Cardiac muscle cell (in vitro differentiated cells and primary cell): ENCODE data around the gene IGF2BP3. TPM values are rescaled to one million over a fixed set of nuclear protein-coding genes. Genes with fewer than 3 reads are reported as not detected.

Experiments
- DNase-seq, 2 donors: peaks; one replicate each; pipeline versions ENCODE4 v3.0.0 to v3.0.0-alpha.2; 2010 to 2017; ENCODE audit warnings: low read depth in 1 of 2, low spot score in 1 of 2
- H3K27ac ChIP-seq: fragments of 200-600 bp; sonication (generic); 2 replicates; pipeline ENCODE4 v1.5.1; 2016
- H3K27me3 ChIP-seq: fragments of 200-600 bp; sonication (generic); 2 replicates; pipeline ENCODE4 v1.6.0; 2016; ENCODE audit warnings: control low read depth
- H3K36me3 ChIP-seq: fragments of 200-600 bp; sonication (generic); 2 replicates; pipeline ENCODE4 v1.5.1; 2016; ENCODE audit warnings: control low read depth
- H3K4me1 ChIP-seq: fragments of 200-600 bp; sonication (generic); 2 replicates; pipeline ENCODE4 v1.8.1; 2017; ENCODE audit warnings: low read depth, mild to moderate bottlenecking, mixed run types
- H3K4me3 ChIP-seq: fragments of 200-600 bp; sonication (generic); 2 replicates; pipeline ENCODE4 v1.5.1; 2016; ENCODE audit warnings: mild to moderate bottlenecking
- H3K9me3 ChIP-seq: fragments of 200-600 bp; sonication (generic); 2 replicates; pipeline ENCODE4 v1.5.1; 2017; ENCODE audit warnings: low read depth, mild to moderate bottlenecking, control low read depth
- polyA plus RNA-seq: library from polyadenylated mRNA; unstranded; fragments of >200 nt; fragmentation: Nextera tagmentation; extraction: Ambion mirVana; gene quantifications from 2 replicates; pipeline ENCODE4 v1.2.1, GENCODE V29; 2016
- total RNA-seq: library from RNA; depleted of rRNA; stranded (reverse); fragments of >200 nt; gene quantifications from 2 replicates; pipeline ENCODE4 v1.2.3, GENCODE V29; 2016
- TF ChIP-seq, protein P1 (sequence below): IDR thresholded peaks from 2 replicates; pipeline ENCODE4 v1.5.1; 2012; ENCODE audit warnings: low read depth, mild to moderate bottlenecking, low read length

Gene IGF2BP3
- total and polyA plus RNA-seq, 2 experiments from 2014 or later, result 30.5 to 59.3 TPM

DNA sequence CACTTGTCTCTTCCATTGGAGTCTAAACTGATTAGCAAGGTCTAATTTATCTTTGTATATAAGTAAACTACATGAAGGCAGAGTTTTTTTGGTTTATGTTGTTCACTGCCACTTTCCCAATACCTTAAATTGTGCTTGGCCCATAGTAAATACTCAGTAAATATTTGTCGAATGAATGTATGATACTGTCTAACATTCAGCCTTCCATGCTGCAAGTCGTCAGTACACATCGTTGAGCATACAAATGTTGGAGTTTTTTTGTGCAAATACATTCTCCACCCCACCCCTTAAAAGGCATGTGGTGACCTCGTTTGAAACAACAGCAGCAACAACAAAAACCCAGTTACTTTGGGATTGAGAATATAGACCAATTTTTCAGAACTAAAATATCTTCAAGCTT lies 17.4 kb upstream of the IGF2BP3 start:
- Histone ChIP-seq H3K27ac (no peak overlapping the region), H3K27me3 (no peaks in the 10 kb centered on the region), H3K9me3 (no peaks in the 10 kb centered on the region), H3K4me1 (no peaks in the 10 kb centered on the region), H3K4me3 (no peak overlapping the region), H3K36me3 (no peaks in the 10 kb centered on the region)
- TF ChIP-seq, protein P1, sequence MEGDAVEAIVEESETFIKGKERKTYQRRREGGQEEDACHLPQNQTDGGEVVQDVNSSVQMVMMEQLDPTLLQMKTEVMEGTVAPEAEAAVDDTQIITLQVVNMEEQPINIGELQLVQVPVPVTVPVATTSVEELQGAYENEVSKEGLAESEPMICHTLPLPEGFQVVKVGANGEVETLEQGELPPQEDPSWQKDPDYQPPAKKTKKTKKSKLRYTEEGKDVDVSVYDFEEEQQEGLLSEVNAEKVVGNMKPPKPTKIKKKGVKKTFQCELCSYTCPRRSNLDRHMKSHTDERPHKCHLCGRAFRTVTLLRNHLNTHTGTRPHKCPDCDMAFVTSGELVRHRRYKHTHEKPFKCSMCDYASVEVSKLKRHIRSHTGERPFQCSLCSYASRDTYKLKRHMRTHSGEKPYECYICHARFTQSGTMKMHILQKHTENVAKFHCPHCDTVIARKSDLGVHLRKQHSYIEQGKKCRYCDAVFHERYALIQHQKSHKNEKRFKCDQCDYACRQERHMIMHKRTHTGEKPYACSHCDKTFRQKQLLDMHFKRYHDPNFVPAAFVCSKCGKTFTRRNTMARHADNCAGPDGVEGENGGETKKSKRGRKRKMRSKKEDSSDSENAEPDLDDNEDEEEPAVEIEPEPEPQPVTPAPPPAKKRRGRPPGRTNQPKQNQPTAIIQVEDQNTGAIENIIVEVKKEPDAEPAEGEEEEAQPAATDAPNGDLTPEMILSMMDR, result no peak
- no peak for DNase-seq

DNA sequence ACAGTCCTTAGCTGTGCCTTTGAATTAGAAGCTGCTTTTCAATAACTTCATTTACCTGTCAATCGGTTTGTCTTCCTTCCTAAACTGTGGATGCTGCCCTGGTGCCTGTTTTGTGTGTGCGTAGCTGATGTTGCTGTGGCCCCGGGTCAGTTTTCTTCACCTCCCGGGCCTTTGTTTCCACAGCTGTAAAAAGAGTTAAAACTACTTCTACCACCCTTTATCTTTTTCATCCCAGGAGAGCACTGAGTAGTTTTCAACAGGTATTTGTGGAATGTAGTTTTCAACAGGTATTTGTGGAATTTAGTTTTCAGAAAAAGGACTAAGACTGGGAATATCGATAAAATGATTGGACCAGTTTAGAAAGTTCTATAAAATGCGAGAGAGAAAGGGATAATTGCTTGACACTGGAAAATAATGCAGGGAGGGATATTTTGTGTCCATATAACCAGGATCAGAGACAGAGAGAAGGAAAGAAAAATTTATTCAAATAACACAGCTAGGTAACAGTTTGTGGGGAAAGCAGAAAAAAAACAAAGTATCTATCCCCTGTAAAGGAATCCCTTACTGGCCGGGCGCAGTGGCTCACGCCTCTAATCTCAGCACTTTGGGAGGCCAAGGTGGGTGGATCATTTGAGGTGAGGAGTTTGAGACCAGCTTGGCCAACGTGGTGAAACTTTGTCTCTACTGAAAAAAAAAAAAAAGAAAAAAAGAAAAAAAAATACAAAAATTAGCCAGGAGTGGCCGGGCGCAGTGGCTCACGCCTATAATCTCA lies 15.9 kb upstream of the IGF2BP3 start:
- Histone ChIP-seq H3K4me1 (no peaks in the 10 kb centered on the region), H3K36me3 (no peaks in the 10 kb centered on the region), H3K4me3 (no peak overlapping the region), H3K27me3 (no peaks in the 10 kb centered on the region), H3K9me3 (no peaks in the 10 kb centered on the region), H3K27ac (peak overlapping the region; percentile 12)
- TF ChIP-seq, protein P1, result no peak
- DNase-seq, result no peak

DNA sequence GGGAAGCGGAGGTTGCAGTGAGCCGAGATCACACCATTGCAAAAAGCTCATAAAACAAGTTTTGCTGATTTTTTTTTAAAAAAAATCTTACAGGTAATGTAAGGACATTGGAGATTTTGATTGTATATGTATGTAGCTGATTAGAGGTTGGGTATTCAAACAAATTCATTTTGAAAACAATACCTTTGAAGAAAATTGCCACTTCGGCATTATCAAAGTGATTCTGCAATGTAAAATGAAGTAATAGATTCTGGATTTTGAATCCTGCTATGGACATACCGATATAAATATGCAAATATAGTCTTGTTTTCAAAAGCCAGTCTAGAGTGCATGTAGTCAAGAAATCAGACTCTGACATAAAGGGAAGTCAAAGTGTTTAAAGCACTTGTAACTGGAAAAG lies 12.4 kb upstream of the IGF2BP3 start:
- H3K27ac ChIP-seq, result no peak overlapping the region
- no peaks in the 10 kb centered on the region for H3K36me3 ChIP-seq
- no peak overlapping the region for H3K4me3 ChIP-seq
- no peaks in the 10 kb centered on the region for H3K27me3 ChIP-seq
- TF ChIP-seq, protein P1, result no peak
- no peak for DNase-seq
- peaks cover 4% of the 10 kb centered on the region for H3K4me1 ChIP-seq
- no peaks in the 10 kb centered on the region for H3K9me3 ChIP-seq

DNA sequence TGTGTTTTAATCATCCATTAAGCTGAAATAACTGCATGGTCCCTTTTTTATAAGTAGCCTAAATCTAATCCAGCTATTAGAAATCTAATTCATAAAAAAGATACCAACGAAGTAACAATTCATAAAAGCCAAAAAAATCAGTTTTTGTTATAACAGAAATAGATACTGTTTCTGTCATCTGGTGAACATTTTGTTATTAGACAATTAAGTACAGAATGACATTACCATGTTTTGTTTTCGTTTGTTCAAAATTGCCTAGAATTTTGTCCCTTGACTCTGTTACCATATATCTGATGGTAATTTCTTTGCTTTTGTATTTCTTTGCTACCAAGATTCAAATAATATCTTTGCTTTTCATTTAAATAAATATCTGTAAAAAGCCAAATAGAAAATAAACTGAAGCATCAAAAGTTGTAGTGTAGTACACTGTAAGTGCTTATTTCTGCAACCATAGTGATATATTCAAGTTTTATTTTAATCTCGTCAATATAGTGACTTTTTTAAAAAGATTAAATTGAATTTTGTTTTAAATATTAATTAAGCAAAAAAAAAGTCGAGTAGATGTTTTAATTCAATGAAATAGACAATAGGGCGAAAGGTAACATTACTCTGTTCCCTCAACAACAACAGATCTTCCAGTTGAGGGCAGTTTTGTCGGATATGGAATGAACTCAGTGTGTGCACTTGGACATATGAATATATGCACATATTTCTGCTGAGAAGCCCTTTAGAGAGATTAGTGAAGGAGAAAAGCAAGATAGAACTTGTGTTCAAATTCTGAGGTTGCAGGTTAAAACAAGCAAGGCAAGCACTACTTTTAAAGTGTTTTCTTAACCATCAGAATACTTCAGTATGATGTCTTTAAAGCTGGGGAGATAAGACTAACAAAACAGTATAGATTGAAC lies 7.9 kb upstream of the IGF2BP3 start:
- no peak overlapping the region for H3K4me3 ChIP-seq

DNA sequence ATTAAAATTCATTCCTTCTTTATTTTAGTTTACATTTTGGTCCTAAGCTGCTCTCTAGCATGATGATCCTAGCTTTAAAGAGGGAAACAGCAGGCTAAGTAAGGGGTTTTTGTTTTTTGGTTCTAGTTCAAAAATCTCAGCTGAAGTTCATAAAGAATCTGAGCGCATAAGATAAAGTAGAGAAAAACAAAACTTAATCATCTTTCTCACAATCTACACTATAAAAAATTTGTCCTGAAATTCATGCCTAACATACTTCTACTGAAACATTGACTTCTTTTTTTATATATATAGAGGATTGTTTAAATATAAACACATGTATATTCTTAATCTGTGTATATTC lies 6.8 kb upstream of the IGF2BP3 start:
- peaks cover 24% of the 10 kb centered on the region for H3K4me1 ChIP-seq
- DNase-seq, result no peak
- no peaks in the 10 kb centered on the region for H3K9me3 ChIP-seq
- TF ChIP-seq, protein P1, result no peak
- peak overlapping the region; percentile 44 for H3K27ac ChIP-seq
- H3K36me3 ChIP-seq, result no peaks in the 10 kb centered on the region
- H3K27me3 ChIP-seq, result no peaks in the 10 kb centered on the region
- peak overlapping the region; percentile 72 for H3K4me3 ChIP-seq

More for the DNA sequence above, 7.9 kb upstream of the IGF2BP3 start:
- no peak for DNase-seq
- Histone ChIP-seq H3K4me1 (peaks cover 24% of the 10 kb centered on the region), H3K9me3 (no peaks in the 10 kb centered on the region), H3K36me3 (no peaks in the 10 kb centered on the region), H3K27ac (no peak overlapping the region), H3K27me3 (no peaks in the 10 kb centered on the region)
- TF ChIP-seq, protein P1, result no peak
